Naive thymus-derived CD4-positive, alpha-beta T cell (primary cell): Measurements from ENCODE around the gene HIC2. TPM values are rescaled to one million over a fixed set of nuclear protein-coding genes. Genes with fewer than 3 reads are reported as not detected.

ENCODE experiments used
- ATAC-seq: fragments of 150-1000 bp; cut with Tn5 transposase; 2 replicates; pipeline ENCODE4 v1.10.0; 2021; ENCODE audit warnings: mild to moderate bottlenecking, moderate library complexity
- CTCF ChIA-PET: fragments of 350-600 bp; sonication (Branson Sonifier 250); formaldehyde crosslinking; loops from one replicate; lab custom pipeline; 2021; ENCODE audit warnings: antibody characterized with exemption; lab: Charles Lee
- POLR2A ChIA-PET: fragments of 350-600 bp; sonication (Branson Sonifier 250); formaldehyde crosslinking; loops from one replicate; lab custom pipeline; 2021; ENCODE audit warnings: antibody characterized with exemption, inconsistent platforms; lab: Charles Lee
- DNase-seq, 9 donors: peaks; one replicate each; pipeline versions ENCODE4 v3.0.0 to v3.0.0-alpha.2; 2020 to 2022; ENCODE audit warnings: mixed read lengths in 1 of 9
- H3K27ac ChIP-seq: one replicate; pipeline ENCODE4 v1.7.0; 2013; ENCODE audit warnings: mild to moderate bottlenecking, low read depth, low read length, moderate library complexity
- H3K27me3 ChIP-seq, 2 donors: one replicate each; pipeline ENCODE4 v1.7.0; 2013; ENCODE audit warnings: low read length in 2 of 2, mild to moderate bottlenecking in 2 of 2, moderate library complexity in 2 of 2; ENCODE audit not compliant: control insufficient read depth in 2 of 2, insufficient read depth in 2 of 2
- H3K36me3 ChIP-seq, 3 experiments: 1 replicate in 2 of 3; 2 replicates in 1 of 3; pipeline ENCODE4 v1.7.0; 2013; ENCODE audit warnings: low read length in 3 of 3, mild to moderate bottlenecking in 3 of 3, moderate library complexity in 1 of 3; ENCODE audit not compliant: insufficient read depth in 3 of 3, control insufficient read depth in 2 of 3
- H3K4me1 ChIP-seq, 2 donors: one replicate each; pipeline ENCODE4 v1.7.0; 2013; ENCODE audit warnings: low read length in 2 of 2, mild to moderate bottlenecking in 2 of 2, moderate library complexity in 1 of 2; ENCODE audit not compliant: control insufficient read depth in 2 of 2, insufficient read depth in 2 of 2
- H3K4me3 ChIP-seq: 2 replicates; pipeline ENCODE4 v1.7.0; 2013; ENCODE audit warnings: mild to moderate bottlenecking, low read length
- H3K9me3 ChIP-seq, 3 experiments: 1 replicate in 2 of 3; 2 replicates in 1 of 3; pipeline ENCODE4 v1.7.0; 2013; ENCODE audit warnings: low read length in 3 of 3; ENCODE audit not compliant: control insufficient read depth in 2 of 3
- H3K27ac Mint-ChIP-seq, 9 donors: one replicate each; pipeline ENCODE4 v1.8.0; 2020 to 2022; ENCODE audit warnings: mixed read lengths in 9 of 9, mild to moderate bottlenecking in 8 of 9, moderate library complexity in 5 of 9, inconsistent platforms in 2 of 9
- H3K27me3 Mint-ChIP-seq, 5 donors: one replicate each; pipeline ENCODE4 v1.8.0; 2021 to 2022; ENCODE audit warnings: mixed read lengths in 5 of 5, mild to moderate bottlenecking in 1 of 5
- H3K36me3 Mint-ChIP-seq, 5 donors: one replicate each; pipeline ENCODE4 v1.8.0; 2020 to 2022; ENCODE audit warnings: mixed read lengths in 5 of 5, mild to moderate bottlenecking in 3 of 5, inconsistent platforms in 1 of 5
- H3K4me1 Mint-ChIP-seq, 7 donors: one replicate each; pipeline ENCODE4 v1.8.0; 2020 to 2022; ENCODE audit warnings: mixed read lengths in 7 of 7, mild to moderate bottlenecking in 3 of 7, inconsistent platforms in 1 of 7
- H3K4me3 Mint-ChIP-seq, 10 donors: one replicate each; pipeline ENCODE4 v1.8.0; 2020 to 2022; ENCODE audit warnings: mild to moderate bottlenecking in 10 of 10, mixed read lengths in 10 of 10, moderate library complexity in 6 of 10, inconsistent platforms in 2 of 10
- H3K9me3 Mint-ChIP-seq, 11 donors: one replicate each; pipeline ENCODE4 v1.8.0; 2020 to 2022; ENCODE audit warnings: mixed read lengths in 11 of 11, mild to moderate bottlenecking in 4 of 11, inconsistent platforms in 1 of 11, moderate library complexity in 1 of 11
- intact Hi-C, 2 donors: fragments of 100-400 bp; cut with micrococcal nuclease; formaldehyde crosslinking; loops; one replicate each; pipeline ENCODE4 v1.15.1; 2023
- polyA plus RNA-seq, 2 donors: library from polyadenylated mRNA; unstranded; fragments of 300-500 nt; fragmentation: Illumina TruSeq; gene quantifications; one replicate each; pipeline ENCODE4 v1.2.3, GENCODE V29; 2021
- total RNA-seq, 6 experiments: library from RNA in 5 of 6; stranded (reverse) in 5 of 6; gene quantifications; 1 replicate in 5 of 6; 2 replicates in 1 of 6; pipeline ENCODE4 v1.2.3 and lab custom pipeline; 2021 to 2026

The HIC2 gene
- total and polyA plus RNA-seq, 7 experiments from 2014 or later: 0.44 to 13.8 (median 10.0) TPM

GRCh38 chr22:21443735-21444421 lies 26.7 kb downstream of the HIC2 start:
- H3K27me3 Mint-ChIP-seq: no peaks in the 10 kb centered on the region
- H3K4me1 Mint-ChIP-seq: peaks cover 0 to 3% (median 0%) of the 10 kb centered on the region in 7 donors
- no peaks in the 10 kb centered on the region for H3K9me3 Mint-ChIP-seq
- ChIA-PET CTCF (no interaction called here), POLR2A (no interaction called here)
- H3K27ac Mint-ChIP-seq: no peak overlapping the region
- peaks cover 0 to 51% (median 7%) of the 10 kb centered on the region in 3 experiments for H3K36me3 ChIP-seq
- H3K9me3 ChIP-seq: no peaks in the 10 kb centered on the region
- DNase-seq: peak in 1 of 9 donors; percentile 16
- peaks cover 0 to 9% (median 0%) of the 10 kb centered on the region in 5 donors for H3K36me3 Mint-ChIP-seq
- intact Hi-C loops: no loop called here
- no peaks in the 10 kb centered on the region for H3K4me1 ChIP-seq
- H3K4me3 ChIP-seq: no peak overlapping the region
- ATAC-seq: no peak
- no peak overlapping the region for H3K27ac ChIP-seq
- H3K27me3 ChIP-seq: no peaks in the 10 kb centered on the region
- no peak overlapping the region for H3K4me3 Mint-ChIP-seq

- CTCF ChIA-PET: no interaction called here
- Mint-ChIP-seq H3K36me3 (peaks cover 0 to 9% (median 0%) of the 10 kb centered on the region in 5 donors), H3K4me3 (no peak overlapping the region), H3K27ac (no peak overlapping the region), H3K9me3 (no peaks in the 10 kb centered on the region), H3K27me3 (no peaks in the 10 kb centered on the region), H3K4me1 (peaks cover 0 to 3% (median 0%) of the 10 kb centered on the region in 7 donors)
- POLR2A ChIA-PET: no interaction called here
- H3K36me3 ChIP-seq: peaks cover 0 to 51% (median 7%) of the 10 kb centered on the region in 3 experiments
- no peaks in the 10 kb centered on the region for H3K4me1 ChIP-seq
- no peak overlapping the region for H3K4me3 ChIP-seq
- no peak overlapping the region for H3K27ac ChIP-seq
- H3K9me3 ChIP-seq: no peaks in the 10 kb centered on the region
- intact Hi-C loops: no loop called here
- H3K27me3 ChIP-seq: no peaks in the 10 kb centered on the region
- ATAC-seq: no peak
- DNase-seq: peak in 1 of 9 donors; percentile 19
Measured at GRCh38 chr22:21444701-21445436, 27.7 kb downstream of the HIC2 start.

GRCh38 chr22:21445437-21446127 lies 28.4 kb downstream of the HIC2 start:
- H3K9me3 ChIP-seq: no peaks in the 10 kb centered on the region
- DNase-seq (peak in 1 of 9 donors; percentile 19), ATAC-seq (no peak)
- ChIA-PET CTCF (no interaction called here), POLR2A (no interaction called here)
- Mint-ChIP-seq H3K27me3 (no peaks in the 10 kb centered on the region), H3K4me1 (peaks cover 0 to 3% (median 0%) of the 10 kb centered on the region in 7 donors), H3K36me3 (peaks cover 0 to 9% (median 0%) of the 10 kb centered on the region in 5 donors), H3K4me3 (no peak overlapping the region), H3K9me3 (no peaks in the 10 kb centered on the region), H3K27ac (no peak overlapping the region)
- H3K4me1 ChIP-seq: no peaks in the 10 kb centered on the region
- H3K36me3 ChIP-seq: peaks cover 0 to 51% (median 7%) of the 10 kb centered on the region in 3 experiments
- H3K4me3 ChIP-seq: no peak overlapping the region
- no peak overlapping the region for H3K27ac ChIP-seq
- intact Hi-C loops: no loop called here
- no peaks in the 10 kb centered on the region for H3K27me3 ChIP-seq

- Mint-ChIP-seq H3K4me3 (no peak overlapping the region), H3K36me3 (peaks cover 0 to 9% (median 0%) of the 10 kb centered on the region in 5 donors), H3K4me1 (peaks cover 0 to 3% (median 0%) of the 10 kb centered on the region in 7 donors), H3K27ac (peak overlapping the region in 1 of 9 donors; percentile 33), H3K9me3 (no peaks in the 10 kb centered on the region), H3K27me3 (no peaks in the 10 kb centered on the region)
- no peaks in the 10 kb centered on the region for H3K9me3 ChIP-seq
- POLR2A ChIA-PET: no interaction called here
- peaks cover 0 to 51% (median 7%) of the 10 kb centered on the region in 3 experiments for H3K36me3 ChIP-seq
- no peak overlapping the region for H3K4me3 ChIP-seq
- H3K4me1 ChIP-seq: no peaks in the 10 kb centered on the region
- peak; percentile 3 for ATAC-seq
- DNase-seq: peak in 1 of 9 donors; percentile 18
- intact Hi-C loops: no loop called here
- no peaks in the 10 kb centered on the region for H3K27me3 ChIP-seq
- CTCF ChIA-PET: no interaction called here
- H3K27ac ChIP-seq: no peak overlapping the region
Measured at GRCh38 chr22:21446128-21446826, 29.1 kb downstream of the HIC2 start.

GRCh38 chr22:21446827-21447690 lies 29.9 kb downstream of the HIC2 start:
- no peak overlapping the region for H3K27ac Mint-ChIP-seq
- DNase-seq (peak in 1 of 9 donors; percentile 16), ATAC-seq (no peak)
- no peak overlapping the region for H3K4me3 ChIP-seq
- H3K9me3 ChIP-seq: no peaks in the 10 kb centered on the region
- no peaks in the 10 kb centered on the region for H3K27me3 Mint-ChIP-seq
- H3K4me1 ChIP-seq: no peaks in the 10 kb centered on the region
- CTCF ChIA-PET: no interaction called here
- no peaks in the 10 kb centered on the region for H3K27me3 ChIP-seq
- H3K9me3 Mint-ChIP-seq: no peaks in the 10 kb centered on the region
- no peak overlapping the region for H3K27ac ChIP-seq
- H3K4me1 Mint-ChIP-seq: peaks cover 0 to 3% (median 0%) of the 10 kb centered on the region in 7 donors
- POLR2A ChIA-PET: no interaction called here
- intact Hi-C loops: no loop called here
- H3K4me3 Mint-ChIP-seq: no peak overlapping the region
- peaks cover 0 to 51% (median 7%) of the 10 kb centered on the region in 3 experiments for H3K36me3 ChIP-seq
- peaks cover 0 to 9% (median 0%) of the 10 kb centered on the region in 5 donors for H3K36me3 Mint-ChIP-seq
